H54 (cell line): ENCODE data around the gene MVB12B.

Experiments used
- DNase-seq: peaks from one replicate; pipeline ENCODE4 v3.0.0; 2011; ENCODE audit warnings: low spot score, mixed read lengths; ENCODE audit not compliant: insufficient read length
- FAIRE-seq: peaks from 3 replicates; lab custom pipeline; 2011; peaks lifted over from hg19 to GRCh38; lab: Jason Lieb, UNC
- POLR2A ChIP-seq: IDR thresholded peaks from 2 replicates; pipeline ENCODE4 v1.6.1; 2011; ENCODE audit warnings: low read depth, mild to moderate bottlenecking, low read length

MVB12B gene

DNA sequence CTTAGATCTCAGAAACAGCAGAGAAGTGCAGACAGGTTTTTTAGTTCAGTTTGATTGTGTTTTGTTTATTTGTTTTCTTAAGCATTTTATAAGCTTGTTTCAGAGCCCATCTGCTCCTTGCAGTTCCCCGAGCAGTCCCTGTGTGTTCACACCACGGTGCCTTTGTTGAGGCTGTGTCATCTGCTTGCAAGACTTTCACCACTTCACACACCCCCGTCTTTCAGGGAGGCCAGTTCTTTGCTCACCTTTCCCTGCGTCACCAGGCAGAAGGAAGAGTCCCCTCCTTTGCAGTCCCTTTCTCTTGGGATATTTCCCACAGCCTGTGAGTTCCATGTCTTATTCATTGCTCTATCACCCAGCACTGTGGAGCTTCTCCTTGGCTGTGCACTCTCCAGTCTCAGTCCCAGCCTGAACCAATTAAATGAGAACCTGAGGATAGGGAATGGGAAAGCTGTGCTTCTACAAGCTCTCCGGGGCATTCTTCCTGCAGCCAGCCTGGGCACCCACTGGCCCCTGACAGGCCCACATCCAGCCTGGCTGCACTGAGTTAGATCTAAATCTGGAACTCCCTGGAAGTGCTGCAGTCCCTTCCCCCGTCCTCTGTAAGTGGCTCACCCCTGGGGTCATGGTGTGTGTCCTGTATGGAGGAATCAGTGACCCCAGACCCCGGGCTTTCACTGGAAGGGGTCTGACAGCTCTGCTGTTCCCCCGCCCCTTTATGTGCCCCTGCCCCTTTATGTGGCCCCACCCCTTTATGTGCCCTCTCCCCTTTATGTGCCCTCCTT is 5.5 kb downstream of the MVB12B start:
- FAIRE-seq (no peak), DNase-seq (no peak)
- TF ChIP-seq POLR2A: no peak

DNA sequence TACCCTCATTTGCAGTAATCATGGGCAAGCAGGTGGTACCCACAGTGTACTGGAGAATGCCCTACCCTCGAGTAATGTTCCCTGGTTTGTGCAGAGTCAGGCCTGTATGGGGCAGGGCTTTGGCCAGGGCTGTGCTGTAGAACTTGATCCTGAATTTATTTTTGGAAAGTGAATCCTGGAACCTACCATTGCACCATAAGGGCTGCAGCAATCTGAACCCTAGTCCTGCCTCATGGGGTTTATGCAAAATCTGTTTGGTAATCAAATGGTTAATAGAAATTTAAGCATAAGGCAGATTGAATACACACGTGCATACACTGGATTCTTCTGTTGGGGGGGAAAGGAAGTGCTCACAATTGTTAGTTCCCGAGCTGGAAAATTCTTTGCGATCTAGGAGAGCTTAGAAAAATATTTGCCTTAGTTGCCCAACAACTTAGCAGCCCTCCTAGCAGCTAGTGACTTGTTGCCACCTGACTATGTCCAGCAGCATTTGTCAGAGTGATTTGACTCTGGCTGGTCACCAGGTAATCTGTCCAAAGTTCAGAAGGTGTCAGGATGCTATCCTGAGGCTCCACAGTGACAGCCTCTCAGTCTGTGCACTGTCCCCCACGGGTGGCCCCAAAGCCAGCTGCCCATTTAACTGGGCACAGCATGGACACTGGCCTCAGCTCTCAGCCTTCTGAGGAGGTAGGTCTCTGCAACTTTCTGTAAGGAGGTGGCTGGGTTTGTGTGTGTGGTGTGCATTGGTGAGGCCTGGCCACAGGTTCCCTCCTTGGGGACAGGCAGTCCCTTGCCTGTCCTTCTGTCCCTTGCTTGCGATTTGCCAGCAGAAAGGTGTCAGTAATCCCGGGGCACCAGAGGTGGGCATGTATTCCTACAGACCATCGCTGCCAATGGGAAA is 8.3 kb downstream of the MVB12B start:
- FAIRE-seq (no peak), DNase-seq (no peak)
- TF ChIP-seq POLR2A: no peak

DNA sequence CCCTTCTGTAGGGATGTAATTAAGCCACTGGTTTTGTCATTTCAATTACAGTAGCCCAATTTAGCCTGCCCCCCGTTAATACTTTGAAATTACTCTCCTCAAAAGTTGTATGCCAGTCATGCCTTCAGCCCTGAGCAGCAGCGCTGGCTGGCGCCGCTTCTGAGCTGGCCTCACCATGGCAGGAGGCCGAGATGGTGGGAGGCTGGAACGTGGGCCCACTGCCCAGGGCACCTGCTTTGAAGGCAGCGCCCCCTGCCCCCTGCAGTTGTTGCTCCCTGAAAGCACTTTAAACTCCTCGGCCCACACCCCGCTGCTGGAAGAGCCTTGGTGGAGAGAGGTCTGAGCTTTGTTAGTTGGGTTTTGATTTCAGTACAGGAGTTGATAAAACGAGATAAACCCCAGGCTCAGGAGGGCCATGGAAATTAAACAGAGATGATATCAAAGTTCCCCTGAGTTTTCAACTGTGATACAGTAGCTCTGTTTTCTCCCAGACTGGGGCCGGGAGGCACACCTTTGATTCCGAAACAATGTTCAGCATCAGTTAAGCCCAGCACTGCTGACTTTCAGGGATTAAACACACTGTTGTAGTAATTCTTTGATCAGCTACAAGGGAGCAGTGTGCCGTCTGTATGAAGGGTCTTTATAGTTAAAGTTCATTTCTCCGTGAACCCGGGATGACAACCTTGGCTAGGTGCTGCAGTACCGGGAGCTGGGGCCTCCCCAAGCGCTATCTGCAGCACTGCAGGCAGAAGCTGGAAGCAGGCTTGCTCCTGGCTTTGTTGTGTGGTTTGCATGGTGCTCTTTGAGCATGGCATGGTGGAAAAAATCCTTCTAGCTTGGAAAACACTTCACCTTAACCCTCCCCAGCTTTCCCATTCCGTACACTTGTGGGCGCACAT is 9.5 kb downstream of the MVB12B start:
- no peak for DNase-seq
- no peak for FAIRE-seq
- no peak for TF ChIP-seq POLR2A

DNA sequence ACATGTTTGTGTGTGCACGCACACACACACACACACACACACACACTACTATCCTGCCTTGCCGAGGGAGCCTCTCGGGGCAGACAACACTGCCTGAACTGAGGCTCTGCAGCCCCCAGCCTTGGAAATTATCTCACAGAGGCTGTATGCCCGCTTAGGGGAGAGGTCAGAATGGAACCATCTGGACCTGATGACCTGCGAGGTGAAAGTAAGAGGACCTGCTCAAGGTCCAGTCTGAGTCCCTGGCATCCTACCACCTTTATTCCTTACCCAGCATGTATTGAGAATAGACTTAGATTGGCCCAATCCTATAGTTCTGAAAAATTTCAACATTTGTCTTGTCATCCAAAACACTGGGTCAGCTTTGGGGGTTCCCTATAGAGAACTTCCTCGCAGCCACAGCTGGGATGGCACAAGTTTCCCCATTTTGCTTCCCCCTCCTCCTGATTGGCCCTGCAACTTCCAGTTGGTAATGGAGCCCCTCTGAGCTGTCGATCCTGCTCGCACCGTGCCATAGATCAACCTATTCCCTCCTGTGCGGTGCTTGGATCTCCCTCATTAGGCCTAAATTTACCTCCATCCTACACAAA is 10.2 kb downstream of the MVB12B start:
- DNase-seq: no peak
- FAIRE-seq: no peak
- no peak for TF ChIP-seq POLR2A

DNA sequence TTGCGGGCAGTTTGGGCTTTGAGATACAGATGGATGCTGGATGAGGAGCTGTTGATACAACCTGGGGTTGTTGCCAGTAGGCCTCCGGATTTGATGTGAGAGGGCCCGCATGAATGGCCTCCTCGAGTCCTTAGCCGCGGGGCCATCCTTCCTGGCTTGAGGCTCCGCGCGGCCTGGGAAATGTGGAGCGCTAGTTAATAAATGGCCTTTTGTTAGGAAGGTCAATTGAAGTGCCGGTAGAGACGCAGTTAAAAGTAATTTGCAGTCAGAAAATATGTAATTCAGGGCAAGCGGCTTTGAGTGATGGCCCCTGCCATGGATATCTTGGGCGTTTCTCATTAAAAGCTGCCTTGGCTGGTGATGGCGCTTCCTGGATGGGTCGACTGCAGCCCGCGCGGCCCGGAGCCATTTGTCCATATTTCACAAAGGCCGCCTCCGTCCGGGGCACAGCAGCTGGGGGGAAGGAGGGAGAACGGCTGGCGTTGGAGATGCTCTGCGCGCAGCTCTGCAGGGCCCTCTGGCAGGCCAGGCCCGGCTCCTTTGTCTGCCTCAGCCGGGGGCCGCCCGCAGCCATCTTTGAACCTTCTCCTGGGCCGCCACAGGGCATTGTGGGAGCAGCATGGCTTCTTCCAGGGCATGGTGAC is 11.2 kb downstream of the MVB12B start:
- DNase-seq (no peak), FAIRE-seq (no peak)
- TF ChIP-seq POLR2A: no peak

DNA sequence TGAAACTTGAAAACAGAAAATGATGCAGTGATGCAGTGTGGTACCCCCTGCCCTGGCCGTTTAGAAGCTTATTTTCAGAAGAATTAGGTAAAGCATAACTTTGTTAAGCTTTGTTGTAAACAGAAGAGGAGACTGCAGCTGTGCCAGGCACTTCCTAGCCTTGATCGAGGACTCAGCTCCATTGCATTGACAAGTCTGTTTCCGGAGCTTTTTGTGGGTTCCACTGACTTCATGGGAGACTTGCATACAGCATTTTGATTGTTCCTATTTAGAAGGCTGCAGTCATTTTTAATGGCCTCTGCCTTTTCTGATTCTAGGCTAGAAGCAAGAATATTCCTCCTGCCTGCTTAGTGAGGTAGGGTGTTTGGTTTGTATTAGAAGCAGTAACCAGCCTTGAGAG is 12.3 kb downstream of the MVB12B start:
- DNase-seq (no peak), FAIRE-seq (no peak)
- TF ChIP-seq POLR2A: no peak

DNA sequence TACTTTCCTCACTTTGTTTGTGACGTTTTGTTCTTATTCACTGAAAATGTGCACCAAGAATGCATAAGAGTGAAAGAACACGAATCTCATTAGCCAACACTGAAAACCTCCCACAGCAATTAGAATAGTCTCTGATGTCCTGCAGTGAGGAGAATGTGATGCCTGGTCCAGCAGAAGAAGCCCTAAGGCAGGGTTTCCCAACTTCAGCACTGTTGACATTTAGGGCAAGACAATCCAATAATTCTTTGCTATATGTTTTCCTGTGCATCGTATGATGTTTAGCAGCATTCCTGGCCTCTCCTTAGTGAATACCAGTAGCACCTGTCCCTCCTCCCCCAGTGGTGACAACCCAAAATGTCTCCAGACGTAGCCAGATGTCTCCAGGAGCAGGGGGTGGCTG is 14.8 kb downstream of the MVB12B start:
- no peak for TF ChIP-seq POLR2A
- DNase-seq: no peak
- no peak for FAIRE-seq

DNA sequence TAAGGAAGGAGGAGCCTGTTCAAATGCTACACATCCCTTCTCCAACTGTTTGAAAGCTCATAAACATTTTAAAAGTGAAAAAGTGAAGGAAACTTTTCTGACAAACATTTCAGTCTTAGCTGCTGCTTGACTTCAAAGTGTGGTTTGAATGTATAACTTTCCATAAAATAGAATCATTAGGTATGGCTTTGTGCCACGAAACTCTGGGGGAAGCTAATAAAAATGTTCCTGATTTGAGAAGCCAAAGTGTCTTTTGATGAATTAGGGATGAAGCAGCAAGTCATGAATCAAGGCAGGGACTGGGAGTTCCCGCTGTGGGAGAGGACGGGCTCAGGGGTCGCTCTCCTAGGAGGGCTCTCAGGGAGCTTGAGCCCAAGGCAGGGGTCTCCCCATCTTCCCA is 15.3 kb downstream of the MVB12B start:
- DNase-seq (no peak), FAIRE-seq (no peak)
- no peak for TF ChIP-seq POLR2A

DNA sequence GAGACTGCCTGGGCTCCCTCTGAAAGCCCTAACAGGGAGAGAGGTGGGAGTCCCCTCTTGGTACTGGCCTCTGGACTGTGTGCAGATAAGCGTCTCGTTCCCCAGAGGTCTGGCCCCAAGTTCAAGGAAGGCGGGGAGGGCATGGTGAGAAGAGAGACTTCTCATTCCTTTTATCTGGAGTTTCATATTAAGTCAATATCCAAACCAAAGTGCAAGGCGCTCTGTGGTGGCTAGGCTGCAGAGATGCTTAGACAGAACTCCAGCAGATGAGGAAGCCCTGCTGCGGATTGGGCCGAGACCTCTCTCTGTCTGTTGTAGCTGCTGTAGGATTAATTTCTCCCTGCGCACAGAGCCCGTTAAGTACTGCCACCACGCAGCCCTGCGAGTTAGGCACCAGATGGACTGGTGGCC is 16.0 kb downstream of the MVB12B start:
- FAIRE-seq: no peak
- no peak for DNase-seq
- no peak for TF ChIP-seq POLR2A

DNA sequence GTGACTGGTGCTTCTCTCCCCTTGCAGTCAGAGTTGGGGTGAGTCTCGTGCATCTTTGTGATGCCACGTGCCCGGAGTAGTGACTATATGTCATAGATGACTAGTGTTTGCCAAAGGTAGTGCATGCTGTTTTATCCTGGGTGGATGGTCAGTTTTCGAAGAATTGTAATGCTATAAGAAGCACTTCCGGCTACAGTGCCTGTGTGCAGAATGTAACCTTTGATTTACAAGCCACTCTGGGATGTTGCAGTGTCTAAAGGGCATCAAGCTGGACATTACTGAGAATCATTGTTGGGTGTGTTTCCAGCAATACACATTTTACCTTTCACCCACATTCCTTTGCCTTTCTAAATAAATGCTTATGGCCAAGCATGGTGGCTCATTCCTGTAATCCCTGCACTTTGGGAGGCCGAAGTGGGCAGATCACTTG is 16.7 kb downstream of the MVB12B start:
- DNase-seq: no peak
- no peak for FAIRE-seq
- no peak for TF ChIP-seq POLR2A

DNA sequence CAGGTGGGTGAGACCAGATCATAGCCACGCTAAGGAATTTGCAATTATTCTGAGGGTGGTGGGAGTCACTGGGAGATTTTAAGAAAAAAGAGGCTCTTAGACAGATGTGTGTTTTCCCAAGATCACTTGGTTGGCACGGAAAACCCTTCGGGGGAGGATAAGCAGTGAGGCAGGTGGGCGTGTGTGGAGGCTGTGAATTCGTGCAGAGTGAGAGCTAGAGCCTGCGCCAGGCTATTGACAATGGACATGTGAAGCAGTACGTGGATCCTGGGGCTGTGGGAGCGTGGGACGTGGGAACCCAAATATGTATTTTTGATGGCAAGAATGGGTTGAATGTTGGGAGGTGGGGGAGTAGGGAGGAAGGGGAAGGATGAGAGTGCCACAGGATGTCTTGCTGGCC is 19.4 kb downstream of the MVB12B start:
- no peak for FAIRE-seq
- no peak for DNase-seq
- no peak for TF ChIP-seq POLR2A

DNA sequence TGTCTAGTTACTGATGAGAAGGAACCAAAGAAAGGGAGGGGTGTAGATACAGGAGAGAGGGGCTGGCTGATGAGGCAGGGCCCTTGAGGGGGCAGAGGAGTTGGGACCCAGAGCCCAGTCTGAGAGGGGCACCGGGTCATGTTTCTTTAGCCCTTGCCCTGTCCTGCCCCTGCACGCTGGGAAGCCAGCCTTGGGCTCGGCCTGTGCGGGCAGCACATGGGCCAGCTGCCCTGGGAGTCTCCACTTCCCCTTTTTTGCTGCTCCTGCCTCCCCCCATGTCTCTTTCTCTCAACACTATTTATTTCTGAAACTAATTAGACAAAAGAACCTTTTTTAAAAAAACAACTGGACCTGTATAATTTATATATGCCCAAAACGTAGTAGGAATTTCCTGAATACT is 20.5 kb downstream of the MVB12B start:
- DNase-seq (no peak), FAIRE-seq (no peak)

DNA sequence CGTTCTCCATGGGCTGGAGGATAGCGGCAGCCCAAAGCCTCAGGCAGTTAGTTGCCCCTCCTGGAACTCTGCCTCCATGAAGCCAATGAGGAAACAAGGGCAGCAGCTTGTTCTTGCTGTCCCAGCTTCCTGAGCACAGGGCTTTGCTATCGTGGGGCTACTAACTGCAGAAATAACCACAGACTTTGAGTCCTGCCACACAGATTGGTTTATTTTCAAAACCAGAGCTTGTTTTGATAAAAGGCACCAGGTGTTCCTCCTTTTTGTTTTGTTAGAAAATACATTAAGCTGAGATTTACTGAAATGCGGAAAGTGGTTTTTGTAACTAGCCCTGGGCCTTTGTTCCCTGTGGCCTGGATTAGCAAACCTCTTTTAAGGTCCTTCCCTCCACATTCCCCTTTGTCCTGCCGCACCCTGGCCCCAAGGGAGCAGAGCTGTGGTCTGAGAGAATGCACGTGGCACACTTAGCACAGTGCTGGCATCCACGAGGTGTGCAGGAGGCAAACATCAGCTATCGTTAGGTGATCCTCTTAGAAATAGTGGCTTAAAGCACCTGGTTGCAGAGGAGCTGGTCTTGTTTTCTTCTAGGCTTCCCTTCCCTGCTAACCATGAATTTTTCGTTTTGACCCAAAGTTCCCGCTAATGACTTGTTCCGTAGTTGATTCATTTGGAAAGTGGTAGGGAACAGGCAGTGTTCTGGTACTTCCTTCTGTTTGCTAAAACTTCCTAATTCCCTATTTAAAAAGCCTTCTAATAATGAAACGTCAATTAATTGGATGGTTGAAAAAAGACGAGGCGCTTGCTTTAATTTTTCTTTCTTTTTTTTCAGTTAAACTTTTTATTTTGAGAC is 21.5 kb downstream of the MVB12B start:
- FAIRE-seq (no peak), DNase-seq (no peak)
- no peak for TF ChIP-seq POLR2A

More for the DNA sequence above, 20.5 kb downstream of the MVB12B start:
- no peak for TF ChIP-seq POLR2A
